LHCN-M2 (cell line): Measurements from ENCODE around the gene ASB13. TPM values are rescaled to one million over a fixed set of nuclear protein-coding genes. Genes with fewer than 3 reads are reported as not detected.

ENCODE experiments used
- DNase-seq: peaks from one replicate; pipeline ENCODE4 v3.0.0-alpha.2; 2012; ENCODE audit warnings: low read depth
- total RNA-seq: library from RNA; depleted of rRNA; stranded (reverse); fragments of >200 nt; gene quantifications from 2 replicates; pipeline ENCODE4 v1.2.3, GENCODE V29; 2014

The ASB13 gene
- total RNA-seq, 1 experiment from 2014 or later = 9.5 TPM

GRCh38 chr10:5669604-5670003 is 3.2 kb upstream of the ASB13 start:
- no peak for DNase-seq

DNA sequence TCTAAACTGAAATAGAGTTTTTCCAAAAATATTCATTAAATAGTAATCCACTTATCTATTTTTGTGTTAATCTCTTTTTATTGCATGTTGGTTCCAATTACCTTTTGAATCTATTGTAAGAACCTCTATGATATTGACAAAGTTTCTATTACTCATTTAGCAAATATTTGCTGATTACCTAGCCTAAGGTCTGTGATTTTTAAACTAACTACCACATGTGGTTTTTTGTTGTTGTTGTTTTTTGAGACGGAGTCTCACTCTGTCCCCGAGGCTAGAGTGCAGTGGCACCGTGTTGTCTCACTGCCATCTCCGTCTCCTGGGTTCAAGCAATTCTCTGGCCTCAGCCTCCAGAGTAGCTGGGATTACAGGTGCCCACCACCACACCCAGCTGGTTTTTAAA is 2.0 kb upstream of the ASB13 start:
- DNase-seq = no peak

DNA sequence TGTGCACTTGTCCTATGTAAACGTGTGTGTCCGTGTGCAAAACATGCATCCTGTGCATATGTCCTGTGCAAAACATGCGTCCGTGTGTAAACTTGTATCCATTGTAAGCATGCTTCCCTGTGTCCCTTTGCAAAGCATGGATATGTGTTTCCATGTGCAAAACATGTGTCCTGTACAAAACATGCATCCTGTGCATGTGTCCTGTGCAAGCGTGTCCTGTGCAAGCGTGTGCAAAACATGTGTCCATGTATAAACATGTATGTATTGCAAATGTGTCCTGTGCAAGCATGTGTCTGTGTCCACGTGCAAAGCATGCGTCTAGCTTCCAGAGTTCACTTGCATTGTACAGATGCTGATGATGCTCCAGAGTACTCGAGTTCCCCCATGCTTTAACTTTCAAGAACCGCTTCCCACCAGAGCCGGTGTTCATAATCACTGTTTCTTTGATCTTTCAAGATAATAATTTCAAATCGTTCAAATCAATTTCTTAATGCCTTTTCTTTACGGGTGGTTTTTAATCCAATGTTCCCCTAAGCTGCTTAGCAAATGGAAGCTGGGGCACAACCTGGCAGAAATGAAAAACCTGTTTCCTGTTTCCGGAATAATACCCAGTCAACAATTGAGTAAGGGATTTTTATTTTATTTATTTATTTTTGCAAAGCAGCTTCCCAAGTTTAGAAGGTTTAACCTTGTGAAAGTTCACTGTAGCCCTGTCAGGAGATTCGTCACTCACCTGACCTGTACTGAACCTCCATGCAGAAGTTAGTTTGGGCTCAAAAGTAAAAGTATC is 641 bp upstream of the ASB13 start:
- DNase-seq = no peak

GRCh38 chr10:5665373-5666007 is 905 bp downstream of the ASB13 start:
- DNase-seq = peak; percentile 5

- DNase-seq = no peak
Measured at GRCh38 chr10:5663692-5664427, 2.5 kb downstream of the ASB13 start.

- no peak for DNase-seq
Measured at GRCh38 chr10:5662708-5663579, 3.5 kb downstream of the ASB13 start.

DNA sequence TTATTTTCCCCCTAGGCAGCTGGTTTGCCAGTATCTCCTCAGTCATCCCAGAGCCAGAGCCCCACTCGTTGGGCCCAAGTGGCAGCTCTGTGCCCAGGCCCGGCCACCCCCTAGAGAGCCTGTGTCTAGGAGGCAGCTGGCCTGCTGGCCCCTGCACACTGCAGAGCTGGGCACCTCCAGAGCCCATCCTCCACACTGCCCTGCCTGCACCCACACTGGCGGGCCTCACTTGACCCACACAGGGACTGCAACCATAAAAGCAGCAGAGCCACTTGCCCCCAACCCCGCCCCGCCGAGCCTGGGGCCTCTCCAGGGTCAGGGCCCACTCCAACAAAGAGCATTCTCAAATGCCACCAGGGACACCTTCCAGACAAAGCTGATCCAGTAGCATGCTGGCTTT is 5.4 kb downstream of the ASB13 start:
- no peak for DNase-seq

- peak; percentile 55 for DNase-seq
Measured at GRCh38 chr10:5659702-5660528, 6.5 kb downstream of the ASB13 start.

DNA sequence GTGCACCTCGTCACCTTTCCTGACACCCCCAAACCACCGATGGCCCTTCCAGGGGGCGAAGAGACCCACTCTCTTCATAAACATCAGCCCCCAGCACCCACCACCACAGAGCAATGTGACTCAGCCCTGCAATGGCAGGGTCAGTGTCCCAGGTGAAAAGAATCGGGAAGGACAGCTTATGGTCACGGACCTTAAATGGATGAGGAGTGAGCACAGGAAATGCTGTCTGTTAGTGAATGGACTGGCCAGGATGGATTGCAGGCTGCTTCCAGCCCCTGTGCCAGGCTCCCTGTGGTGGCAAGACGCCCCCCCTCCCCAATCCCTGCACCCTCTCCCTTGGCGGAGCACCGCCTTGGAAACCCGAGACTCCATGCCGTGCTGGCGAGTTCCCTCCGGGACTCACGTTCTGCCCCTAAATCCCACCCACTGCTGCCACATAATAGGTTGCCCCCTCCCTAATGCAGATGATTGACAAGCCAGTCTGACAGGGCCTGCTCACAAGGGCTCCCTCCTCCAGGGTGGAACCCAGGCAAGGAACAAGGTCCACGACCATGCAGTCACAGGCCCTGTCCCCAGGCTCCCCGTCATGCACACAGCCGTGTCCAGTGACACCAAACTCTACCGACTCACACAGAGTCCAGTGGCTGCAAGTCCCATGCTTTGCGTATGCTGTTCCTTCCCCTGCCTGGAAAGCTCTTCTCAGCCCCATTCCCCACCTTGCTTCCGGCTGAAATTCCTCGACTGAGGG is 7.3 kb downstream of the ASB13 start:
- DNase-seq = no peak

GRCh38 chr10:5656737-5657579 is 9.4 kb downstream of the ASB13 start:
- DNase-seq = no peak

DNA sequence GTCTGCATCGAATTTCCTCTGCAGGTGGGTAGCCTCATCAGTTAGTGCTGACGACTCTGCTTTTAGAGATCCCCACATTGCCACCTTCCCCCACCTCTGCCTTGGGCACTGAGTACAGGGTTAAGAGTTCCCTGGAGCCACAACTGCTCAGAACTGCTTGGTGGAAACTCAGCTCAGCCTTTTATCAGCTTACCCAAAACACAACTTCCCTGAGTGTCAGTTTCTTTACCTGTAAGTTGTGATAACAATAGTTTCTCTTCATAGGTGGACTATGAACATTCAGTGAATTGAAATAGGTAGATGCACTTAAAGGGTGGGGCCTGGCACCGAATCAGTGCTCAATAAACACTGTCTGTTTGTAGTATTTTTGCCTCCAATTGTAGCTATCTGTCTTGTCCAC is 11.3 kb downstream of the ASB13 start:
- no peak for DNase-seq

DNA sequence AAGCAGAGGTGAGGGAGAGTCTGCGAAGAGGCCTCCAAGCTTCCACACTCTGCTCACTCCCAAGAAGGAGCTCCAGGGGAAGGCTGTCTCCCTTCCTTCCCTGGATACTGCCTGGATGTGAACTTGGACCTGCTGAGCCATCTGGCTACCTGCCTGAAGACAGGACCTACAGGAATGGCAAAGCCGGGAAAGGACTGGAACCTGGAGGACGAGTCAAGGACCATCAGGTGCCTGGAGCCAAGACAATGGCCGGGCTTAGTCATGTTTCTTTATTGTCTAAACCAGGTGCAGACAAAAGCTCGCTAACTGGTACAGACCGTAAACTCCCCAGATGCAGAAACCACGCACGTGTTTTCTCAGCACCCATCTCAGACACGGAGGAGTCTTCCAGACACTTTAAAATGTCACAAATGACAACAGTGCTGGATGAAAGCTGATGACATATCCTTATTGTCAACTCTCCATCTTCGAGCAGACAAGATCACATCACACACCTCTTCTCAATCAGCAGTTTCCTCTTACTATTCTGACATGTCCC is 12.1 kb downstream of the ASB13 start:
- DNase-seq = no peak

DNA sequence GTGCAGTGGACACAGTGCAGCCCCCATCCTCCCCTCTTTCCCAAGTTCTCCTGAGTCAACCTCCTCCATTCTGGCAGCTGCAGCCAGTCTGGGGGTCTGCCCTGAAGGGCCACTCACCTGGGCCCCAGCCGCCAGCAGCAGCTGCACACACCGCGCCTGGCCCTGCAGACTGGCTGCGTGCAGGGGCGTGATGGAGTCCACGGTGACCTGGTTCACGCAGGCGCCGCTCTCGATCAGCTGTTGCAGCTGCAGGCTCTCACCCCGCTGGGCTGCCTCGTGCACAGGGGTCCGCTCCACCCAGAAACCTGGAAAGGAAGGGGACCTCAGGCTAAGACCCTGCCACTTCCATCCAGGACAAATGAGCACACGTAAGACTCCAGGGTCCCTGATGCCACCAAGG is 13.6 kb downstream of the ASB13 start:
- no peak for DNase-seq

- DNase-seq = no peak
Measured at GRCh38 chr10:5651388-5651764, 15.0 kb downstream of the ASB13 start.

DNA sequence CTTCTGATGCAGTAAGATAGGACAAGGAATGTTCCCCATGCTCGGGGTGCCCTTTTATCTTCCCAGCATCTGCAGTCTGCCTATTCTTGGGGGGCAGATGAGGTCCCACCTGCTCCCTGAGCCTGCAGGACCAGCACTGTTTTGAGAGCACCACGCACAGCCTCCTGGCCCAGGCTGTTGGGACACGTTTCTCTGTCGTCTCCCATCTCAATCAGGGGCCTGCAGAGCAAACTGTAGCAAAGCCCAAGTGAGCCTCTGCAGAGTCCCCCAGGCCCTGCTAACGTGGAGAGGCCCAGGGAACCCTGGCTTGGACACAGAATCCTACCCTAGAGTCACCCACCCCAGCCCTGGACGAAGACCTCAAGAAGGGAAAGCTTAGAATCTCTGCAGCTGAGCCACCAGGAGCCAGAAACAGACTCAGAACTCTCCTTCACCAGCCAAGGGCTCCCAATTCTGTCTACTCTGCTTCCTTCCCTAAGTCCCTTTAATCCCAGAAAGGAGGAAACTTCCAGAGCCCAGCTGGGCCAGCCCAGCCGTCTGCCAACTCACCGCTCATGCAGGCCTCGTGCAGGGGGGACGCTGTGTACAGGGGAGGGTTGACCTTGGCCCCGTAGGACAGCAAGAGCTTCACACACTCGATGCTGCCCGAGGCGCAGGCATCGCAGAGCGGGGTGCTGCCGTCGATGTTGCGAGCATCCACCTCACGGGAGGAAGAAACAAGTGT is 15.6 kb downstream of the ASB13 start:
- DNase-seq = no peak

DNA sequence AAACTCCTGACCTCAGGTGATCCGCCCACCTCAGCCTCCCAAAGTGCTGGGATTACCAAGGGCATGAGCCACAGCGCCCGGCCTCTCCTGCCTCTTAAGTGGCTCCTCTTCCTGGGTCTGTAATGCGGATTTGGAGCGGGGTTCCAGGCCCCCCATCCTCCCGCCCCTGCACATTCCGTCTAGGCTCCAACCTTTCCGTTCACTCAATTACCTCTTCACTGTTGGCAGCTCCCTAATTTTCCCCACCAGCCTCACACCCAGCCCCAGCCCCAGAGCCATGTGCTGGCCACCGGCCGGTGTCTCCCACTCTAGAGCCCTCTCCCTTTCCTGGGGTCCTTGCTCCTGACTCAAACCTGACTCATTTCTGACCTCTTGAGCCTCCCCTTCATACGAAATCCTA is 16.6 kb downstream of the ASB13 start:
- DNase-seq = no peak

GRCh38 chr10:5648494-5649457 is 17.6 kb downstream of the ASB13 start:
- DNase-seq = no peak
